ENCODE results near the gene TPM2.

The TPM2 gene

DNA sequence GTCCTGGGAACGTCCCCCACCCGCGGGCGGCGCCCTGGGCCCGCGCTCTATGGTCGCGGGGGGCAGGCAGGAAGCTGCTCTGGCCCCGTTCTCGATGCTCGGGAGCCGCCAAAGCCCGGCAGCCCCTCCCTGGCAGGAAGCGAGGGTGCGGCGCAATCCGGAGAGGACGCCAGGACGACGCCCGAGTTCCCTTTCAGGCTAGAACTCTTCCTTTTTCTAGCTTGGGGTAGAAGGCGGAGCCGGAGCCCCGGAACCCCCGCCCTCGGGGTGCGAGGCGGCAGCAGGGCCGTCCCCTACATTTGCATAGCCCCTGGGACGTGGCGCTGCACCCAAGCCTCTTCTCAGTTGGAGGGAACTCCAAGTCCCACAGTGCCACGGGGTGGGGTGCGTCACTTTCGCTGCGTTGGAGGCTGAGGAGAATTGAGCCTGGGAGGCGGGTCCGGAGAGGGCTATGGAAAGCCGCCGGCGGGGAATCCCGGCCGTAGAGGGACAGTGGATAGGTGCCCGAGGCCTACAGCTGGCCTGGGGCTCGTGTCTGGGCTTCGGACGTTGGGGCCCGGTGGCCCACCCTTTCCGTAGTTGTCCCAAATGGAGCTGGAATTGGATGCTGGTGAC lies 42.6 kb upstream of the TPM2 start, which contains the start of the genes CREB3 and TLN1:
CREB3 (plus strand) TSS at position 482 of the 615 bp plus-strand sequence; CDS start at position 589, 107 bp downstream.
TLN1 (minus strand) TSS at position 11 of the 615 bp plus-strand sequence. CDS start 6,501 bp downstream, outside the sequence.
- peak; percentile 51 for TF ChIP-seq ZFX (IDR thresholded peaks at IDR 0.05)
- TF ChIP-seq, protein P1, sequence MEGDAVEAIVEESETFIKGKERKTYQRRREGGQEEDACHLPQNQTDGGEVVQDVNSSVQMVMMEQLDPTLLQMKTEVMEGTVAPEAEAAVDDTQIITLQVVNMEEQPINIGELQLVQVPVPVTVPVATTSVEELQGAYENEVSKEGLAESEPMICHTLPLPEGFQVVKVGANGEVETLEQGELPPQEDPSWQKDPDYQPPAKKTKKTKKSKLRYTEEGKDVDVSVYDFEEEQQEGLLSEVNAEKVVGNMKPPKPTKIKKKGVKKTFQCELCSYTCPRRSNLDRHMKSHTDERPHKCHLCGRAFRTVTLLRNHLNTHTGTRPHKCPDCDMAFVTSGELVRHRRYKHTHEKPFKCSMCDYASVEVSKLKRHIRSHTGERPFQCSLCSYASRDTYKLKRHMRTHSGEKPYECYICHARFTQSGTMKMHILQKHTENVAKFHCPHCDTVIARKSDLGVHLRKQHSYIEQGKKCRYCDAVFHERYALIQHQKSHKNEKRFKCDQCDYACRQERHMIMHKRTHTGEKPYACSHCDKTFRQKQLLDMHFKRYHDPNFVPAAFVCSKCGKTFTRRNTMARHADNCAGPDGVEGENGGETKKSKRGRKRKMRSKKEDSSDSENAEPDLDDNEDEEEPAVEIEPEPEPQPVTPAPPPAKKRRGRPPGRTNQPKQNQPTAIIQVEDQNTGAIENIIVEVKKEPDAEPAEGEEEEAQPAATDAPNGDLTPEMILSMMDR (conservative IDR thresholded peaks at IDR 0.05), result peak; percentile 36; the same call in 1 of the 2 replicates
- peak within 1 kb of the TSS; percentile 73 for H3K27ac ChIP-seq

DNA sequence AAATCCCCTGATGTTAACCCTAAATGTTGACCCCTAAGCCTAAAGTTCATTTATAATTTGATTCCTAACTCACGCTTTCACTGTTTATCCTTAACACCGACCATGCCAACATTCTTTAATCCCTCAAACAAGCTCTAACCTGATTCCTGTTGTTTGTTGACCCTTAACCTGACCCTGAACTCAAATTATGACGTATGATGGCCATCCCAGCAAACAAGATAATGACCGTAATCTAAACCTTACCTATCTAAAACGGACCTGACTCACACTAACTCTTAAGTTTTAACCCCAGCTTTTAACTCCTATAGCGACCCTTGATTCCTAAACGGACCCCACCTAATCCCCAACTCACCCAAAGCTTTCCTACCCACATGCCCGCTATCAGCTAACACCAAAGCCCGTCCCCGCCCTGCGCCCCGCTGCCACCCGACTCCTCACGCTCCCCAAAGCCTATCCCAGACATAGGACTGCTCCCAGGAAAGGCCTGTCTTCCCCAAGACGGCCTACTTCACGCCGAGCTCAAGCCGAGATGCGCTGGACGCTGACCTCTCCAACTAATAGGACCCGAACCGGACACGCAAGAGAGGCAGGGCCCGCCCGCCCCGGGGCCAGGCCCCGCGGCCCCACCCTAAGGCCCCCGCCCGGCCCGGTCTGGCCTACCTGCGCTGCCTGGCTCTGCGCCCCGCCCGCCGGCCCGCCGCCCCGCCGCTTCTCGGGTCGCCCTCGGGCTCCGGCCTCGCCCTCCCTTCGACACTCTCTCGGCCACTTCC lies 41.9 kb upstream of the TPM2 start:
- H3K27ac ChIP-seq, result peak overlapping the region; percentile 73
- TF ChIP-seq ZFX (IDR thresholded peaks at IDR 0.05), result peak; percentile 93
- TF ChIP-seq, protein P1 (conservative IDR thresholded peaks at IDR 0.05), result no peak; the same call in 1 of the 2 replicates

DNA sequence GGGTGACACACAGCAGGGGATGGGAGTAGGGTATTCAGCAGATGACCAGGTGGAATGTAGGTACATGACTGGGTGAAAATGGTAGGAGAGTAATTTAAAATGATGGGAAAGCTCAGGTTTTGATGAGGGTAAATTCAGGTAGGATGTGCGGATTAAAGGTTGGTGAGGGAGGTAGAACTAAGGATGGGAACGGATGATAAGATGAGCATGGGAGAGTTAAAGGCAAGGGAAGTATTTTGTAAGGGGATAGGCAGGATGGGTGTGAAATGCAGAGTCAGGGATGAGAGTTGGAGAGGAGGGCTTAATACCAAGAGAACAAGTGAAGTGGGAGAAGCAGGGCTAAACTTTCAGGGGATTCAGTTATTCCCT lies 40.7 kb upstream of the TPM2 start:
- H3K27ac ChIP-seq, result no peak overlapping the region; the same call in 1 of the 2 replicates
- TF ChIP-seq, protein P1 (conservative IDR thresholded peaks at IDR 0.05), result no peak
- TF ChIP-seq ZFX (IDR thresholded peaks at IDR 0.05), result no peak

DNA sequence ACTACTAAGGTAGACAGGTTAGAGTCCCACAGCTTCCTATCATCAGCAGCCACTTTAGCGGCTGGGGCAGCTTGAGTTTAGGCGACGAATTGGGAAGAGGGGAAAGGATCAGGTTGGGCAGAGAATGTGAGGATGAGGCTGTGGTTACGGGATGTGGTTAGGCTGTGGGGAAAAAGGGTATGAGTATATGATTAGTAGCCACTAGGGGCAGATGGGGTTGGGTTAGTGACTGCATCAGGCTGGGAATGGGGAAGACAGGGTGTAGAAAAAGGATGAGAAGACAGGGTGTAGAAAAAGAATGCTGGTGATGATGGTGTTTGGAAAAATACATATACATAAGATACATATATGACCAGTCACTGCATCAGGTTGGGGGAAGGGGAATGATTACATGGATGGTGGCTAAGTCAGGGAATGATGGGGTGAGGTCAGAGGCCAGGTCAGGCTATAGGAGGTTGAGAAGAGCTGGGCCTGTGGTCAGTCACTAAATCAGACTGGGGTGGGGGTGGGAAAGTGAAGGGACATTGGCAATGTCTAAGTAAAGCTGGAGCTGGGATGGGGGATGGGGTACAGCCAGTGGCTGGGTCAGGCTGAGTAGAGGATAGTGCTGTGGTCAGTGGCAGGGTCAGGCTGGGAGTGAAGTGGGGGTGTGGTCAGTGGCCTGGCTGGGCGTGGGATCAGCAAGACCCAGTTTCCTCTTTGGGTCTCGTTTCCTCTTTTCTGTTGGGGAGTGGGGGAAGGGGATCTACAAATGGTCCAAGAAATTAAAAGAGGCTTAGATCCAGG lies 40.2 kb upstream of the TPM2 start:
- H3K27ac ChIP-seq, result no peak overlapping the region
- no peak for TF ChIP-seq ZFX (IDR thresholded peaks at IDR 0.05)
- TF ChIP-seq, protein P1 (conservative IDR thresholded peaks at IDR 0.05), result peak; percentile 70

DNA sequence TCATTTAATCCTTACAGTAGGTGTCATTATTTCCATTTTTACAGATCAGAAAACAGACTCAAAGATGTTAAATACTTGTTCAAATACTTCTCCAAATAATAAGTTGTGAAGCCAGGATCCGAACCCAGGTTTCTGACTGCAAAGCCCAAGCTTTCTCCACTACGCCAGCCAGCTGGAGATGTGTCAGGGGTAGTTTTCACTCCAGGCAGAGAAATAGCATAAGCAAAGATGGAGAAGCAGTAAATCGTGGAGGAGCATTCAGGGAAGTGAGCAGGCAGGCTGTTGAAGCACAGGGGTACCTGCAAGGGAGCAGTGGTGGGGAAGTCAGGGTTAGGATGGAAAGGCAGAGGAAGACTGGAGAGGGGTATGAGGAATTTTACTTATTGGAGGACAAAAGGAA lies 39.4 kb upstream of the TPM2 start:
- TF ChIP-seq, protein P1 (conservative IDR thresholded peaks at IDR 0.05), result no peak
- TF ChIP-seq ZFX (IDR thresholded peaks at IDR 0.05), result no peak

DNA sequence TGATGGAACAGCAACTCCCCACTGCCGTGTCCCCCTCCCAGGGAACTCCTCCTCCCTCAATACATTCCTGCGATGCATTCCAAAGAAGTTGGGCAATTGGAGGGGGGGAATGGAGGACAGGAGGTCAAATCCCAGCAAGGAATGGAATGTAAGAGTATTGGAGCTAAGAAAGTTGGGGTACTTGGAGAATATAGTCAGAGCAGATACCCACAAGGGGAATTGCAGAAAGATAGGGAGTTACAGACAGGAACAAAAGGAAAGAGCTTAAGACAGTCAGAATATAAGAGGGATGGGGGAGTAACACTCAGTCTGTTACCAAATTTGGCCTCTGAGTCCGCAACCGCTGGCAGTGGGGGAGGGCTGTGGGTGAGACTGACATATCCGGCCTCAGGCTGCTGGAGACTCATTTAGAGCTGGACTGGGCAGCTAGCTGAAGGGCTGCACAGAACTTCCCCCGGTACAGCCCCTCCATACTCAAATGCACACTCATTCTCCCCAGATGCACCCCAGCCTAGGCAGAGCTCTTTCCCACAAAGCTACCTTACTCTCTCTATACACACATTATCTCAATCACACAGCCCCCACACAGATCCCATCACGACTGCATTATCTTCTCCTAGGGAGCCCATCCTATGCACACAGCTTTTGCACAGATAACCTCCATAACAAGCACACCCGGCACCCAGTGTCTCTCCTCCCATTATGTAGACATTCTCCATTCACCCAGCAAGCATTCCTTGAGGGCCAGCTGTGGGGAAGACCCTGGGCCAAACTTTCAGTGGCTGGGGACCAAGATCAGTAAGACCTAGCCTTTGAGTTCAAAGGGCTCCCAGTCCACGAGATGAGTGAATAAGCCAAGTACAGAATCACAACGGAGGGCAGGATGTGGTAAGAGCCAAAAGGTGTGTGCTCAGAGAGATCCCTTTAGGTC lies 38.6 kb upstream of the TPM2 start:
- no peak overlapping the region for H3K27ac ChIP-seq
- no peak for TF ChIP-seq ZFX (IDR thresholded peaks at IDR 0.05)
- TF ChIP-seq, protein P1 (conservative IDR thresholded peaks at IDR 0.05), result no peak

More for the DNA sequence above, 39.4 kb upstream of the TPM2 start:
- H3K27ac ChIP-seq, result no peak overlapping the region

Data from C4-2B (cell line).